ENCODE results near the gene MAML3.

Gene MAML3

GRCh38 chr4:140046543-140046942 lies 107.4 kb downstream of the MAML3 start:
- no peak for DNase-seq (ENCODE audit: low read depth in 2 of 2)

GRCh38 chr4:140046016-140046415 lies 108.0 kb downstream of the MAML3 start:
- no peak for DNase-seq (ENCODE audit: low read depth in 2 of 2)

- DNase-seq (ENCODE audit: low read depth in 2 of 2), result no peak
These were observed 109.6 kb downstream of the MAML3 start for GRCh38 chr4:140044337-140044902.

GRCh38 chr4:140042634-140043033 lies 111.3 kb downstream of the MAML3 start:
- no peak for DNase-seq (ENCODE audit: low read depth in 2 of 2)

DNA sequence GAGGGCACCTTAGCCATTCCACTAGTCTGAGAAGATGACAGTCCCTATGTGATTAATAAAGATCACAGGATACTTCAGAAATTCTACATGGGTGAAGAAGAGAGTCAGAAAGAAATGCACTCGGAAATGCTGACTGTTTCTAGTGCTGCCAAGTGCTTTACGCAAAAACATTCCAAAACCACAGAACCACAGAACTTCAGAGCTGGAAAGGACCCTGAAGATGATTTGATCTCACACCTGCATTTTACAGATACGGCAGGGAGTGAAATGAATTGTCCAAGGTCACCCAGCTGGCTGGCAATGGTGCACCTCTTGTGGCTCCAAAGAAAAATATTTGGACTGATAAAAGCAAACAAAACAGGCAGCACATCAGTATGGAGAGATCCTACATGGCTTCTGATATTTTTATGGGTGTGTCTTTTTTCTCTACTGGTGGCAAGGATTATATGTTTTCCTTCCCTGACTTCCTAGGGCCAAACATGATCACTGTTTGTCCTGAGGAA lies 115.9 kb downstream of the MAML3 start:
- DNase-seq (ENCODE audit: low read depth in 2 of 2), result no peak

DNA sequence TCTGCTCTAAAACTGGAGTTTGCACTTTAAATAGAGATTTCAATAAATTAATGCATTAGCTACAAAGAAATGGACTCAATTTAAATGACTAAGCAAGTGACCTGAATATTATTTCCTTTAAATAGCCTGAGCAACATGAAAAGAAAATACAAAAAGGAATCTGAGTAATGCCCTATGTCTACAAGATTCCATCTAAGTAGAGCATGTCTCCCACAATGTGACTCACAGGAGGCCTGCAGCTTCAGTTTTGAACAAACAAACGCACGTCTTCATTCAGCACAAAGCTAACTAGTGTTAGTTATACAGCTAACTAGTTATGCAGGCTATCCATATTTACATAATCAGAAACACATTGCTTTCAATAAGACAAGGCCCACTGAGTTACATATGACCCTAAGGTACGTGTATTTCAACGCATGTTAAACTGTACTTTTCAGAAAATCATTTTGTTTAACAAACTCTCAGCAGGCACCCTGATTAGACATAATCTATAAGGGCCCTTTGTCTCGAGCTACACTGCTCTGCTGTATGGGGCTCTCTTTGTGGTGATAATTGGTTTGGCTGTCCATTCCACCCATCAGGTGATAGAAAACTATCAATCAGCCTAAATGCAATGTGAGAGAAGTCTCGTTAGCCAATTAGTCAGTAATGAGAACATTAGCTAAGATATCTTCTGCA lies 116.5 kb downstream of the MAML3 start:
- no peak for DNase-seq (ENCODE audit: low read depth in 2 of 2)

GRCh38 chr4:140031706-140032105 lies 122.3 kb downstream of the MAML3 start:
- DNase-seq (ENCODE audit: low read depth in 2 of 2), result no peak

DNA sequence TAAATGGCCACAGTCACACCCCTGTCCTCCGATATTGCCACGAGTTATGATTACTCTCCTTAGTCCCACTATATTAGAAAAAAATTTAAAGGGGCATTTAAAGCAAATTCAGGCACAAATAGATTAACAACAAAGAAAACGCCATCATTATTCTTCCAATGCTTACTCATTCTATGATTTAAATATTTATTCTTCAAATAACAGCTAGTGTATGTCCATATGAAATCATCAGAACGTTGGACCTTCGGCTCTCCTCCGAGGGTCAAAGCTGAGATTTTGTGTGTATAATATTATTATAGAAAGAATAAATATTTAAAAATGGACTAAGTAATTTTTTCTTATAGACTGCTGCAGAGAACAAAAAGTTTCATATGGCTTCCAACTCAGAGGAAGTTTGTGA lies 122.9 kb downstream of the MAML3 start:
- no peak for DNase-seq (ENCODE audit: low read depth in 2 of 2)

DNA sequence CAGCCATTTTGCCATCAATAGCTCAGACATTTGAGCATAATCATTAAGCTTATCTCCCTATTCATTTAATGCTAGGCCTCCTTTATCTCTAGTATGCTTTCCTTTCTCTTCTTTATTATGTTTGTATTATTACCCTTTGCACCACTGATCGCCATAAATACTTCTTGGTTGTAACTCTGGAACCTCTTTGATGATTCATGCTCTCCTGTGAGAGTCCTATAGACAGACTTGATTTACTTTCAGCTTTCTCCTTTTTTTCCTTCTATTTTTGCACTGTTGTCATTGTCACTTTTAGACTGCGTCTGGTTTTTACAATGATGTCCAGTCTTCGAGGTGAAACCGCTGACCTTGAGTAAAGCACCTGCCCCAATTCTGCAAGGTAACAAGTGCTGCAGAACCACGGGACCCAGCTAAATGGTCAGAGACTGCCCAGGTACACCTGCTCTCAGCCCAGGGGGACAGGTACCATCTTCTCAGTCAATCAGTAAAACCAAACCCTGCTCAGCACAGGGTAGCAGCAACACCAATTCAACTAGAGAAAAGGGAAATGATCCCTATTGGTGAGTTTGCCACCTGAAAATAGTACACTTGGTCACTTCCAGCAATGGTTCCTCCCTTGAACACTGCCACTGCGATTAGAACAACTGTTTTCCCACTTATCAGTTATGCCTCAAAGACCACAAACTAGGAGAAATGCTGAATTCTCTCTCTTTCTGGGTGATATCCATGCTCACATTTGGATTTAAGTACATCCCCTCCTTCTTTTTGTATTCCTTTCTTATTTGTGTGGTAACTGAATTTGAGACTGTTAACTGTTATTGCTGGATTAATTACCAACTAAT lies 125.1 kb downstream of the MAML3 start:
- no peak for DNase-seq (ENCODE audit: low read depth in 2 of 2)

DNA sequence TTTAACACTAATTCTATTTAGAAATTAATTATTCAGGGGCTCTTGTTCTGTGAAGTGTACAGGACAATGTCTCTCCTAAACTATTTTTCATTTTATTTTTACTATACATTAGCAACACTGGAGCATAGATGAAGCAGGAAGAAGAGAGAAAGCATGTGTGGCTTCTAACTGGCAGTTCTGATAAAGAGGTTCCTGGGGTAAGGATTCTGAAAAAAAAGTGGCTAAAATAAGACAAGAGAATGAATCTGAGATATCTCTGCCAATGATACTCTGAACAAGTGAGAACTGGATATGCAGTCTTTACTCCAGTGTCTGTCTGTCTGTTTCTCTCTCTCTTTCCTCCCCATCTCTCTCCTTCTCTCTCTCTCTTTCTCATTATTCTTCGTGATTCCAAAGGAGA lies 125.9 kb downstream of the MAML3 start:
- DNase-seq (ENCODE audit: low read depth in 2 of 2), result no peak

- no peak for DNase-seq (ENCODE audit: low read depth in 2 of 2)
These were observed 126.9 kb downstream of the MAML3 start for GRCh38 chr4:140027101-140027500.

GRCh38 chr4:140025470-140025869 lies 128.5 kb downstream of the MAML3 start:
- DNase-seq (ENCODE audit: low read depth in 2 of 2), result no peak

DNA sequence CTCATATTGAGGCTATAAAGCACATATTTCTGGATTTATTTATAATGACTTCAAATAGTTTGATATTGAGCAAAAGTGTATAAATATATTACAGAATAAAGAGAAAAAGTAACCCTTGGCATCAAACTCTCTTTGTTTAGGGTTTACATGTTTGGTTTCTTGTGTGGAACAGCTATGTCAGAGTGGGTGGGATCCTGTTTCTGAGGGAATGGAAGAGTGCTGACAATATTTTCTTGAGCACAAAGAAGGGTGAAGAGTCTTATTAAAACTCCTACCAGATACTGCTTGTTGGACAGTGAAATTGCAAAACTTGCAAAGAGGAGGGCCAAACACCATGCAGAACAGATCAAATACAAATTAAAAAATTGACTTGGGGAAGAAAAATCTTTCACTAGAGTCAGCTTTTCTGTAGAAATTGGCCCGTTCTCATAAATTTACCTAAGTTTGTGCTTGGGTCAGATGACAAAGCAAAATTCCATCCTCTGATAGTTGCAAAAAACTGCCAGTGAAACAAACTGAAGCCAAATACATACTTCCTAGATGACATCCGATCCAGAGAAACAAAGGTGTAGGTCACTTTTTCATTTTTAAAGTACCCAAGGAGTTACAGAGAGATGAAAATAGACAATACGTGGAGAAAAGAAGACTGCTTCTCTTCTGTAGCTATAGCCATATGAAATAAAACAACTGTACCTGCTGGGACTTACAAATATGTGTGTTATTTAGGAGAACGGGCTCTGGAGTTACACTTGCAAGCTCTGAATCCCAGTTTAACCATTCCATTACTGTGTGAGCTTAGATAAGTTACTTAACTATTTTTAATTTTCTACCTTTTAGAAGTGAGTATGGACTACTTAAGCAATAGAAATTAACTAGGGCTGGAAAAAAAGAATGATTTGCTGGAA lies 133.3 kb downstream of the MAML3 start:
- no peak for DNase-seq (ENCODE audit: low read depth in 2 of 2)

GRCh38 chr4:140019619-140020347 lies 134.2 kb downstream of the MAML3 start:
- DNase-seq (ENCODE audit: low read depth in 2 of 2), result no peak

GRCh38 chr4:140018931-140019618 lies 134.9 kb downstream of the MAML3 start:
- no peak for DNase-seq (ENCODE audit: low read depth in 2 of 2)

DNA sequence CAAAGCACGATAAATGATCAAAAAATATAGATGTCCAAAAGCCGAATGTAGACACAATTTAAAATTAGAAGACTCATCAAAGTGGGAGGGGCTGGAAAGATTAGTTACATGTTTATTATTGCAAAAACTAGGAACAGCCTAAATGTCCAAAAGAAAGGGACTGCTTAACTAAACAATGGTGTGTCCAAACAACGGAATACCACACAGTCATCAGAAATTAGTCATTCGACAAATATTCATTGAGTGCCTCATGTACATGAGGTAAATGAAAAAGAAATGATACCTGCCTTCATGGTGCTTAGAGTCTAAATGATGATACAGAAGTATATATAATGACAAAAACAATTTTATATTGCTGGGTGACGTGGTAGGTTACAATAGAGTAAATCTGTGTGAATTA lies 139.7 kb downstream of the MAML3 start:
- DNase-seq (ENCODE audit: low read depth in 2 of 2), result no peak

- peak; percentile 4 to 31 for DNase-seq (ENCODE audit: low read depth in 2 of 2)
These were observed 141.1 kb downstream of the MAML3 start for GRCh38 chr4:140012688-140013486.

DNA sequence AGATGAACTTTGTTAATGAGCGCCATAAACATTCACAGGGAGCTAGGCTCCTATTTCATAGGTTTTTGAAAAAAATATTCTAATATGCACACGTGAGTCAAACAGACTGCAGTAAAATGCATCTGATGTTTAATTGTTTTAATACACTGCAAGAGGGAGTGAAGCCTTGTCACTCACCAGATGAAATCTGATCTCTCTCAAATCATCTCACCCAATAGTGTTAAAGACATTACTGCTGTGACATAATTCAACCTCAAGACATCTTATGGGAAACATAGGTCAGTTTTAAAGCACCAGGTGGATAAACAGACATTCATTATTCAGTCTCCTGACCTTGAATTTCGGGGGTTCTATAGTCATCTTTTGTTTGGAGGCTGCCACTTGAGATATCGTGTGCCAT lies 148.3 kb downstream of the MAML3 start:
- DNase-seq (ENCODE audit: low read depth in 2 of 2), result no peak

- DNase-seq (ENCODE audit: low read depth in 2 of 2), result no peak
These were observed 148.9 kb downstream of the MAML3 start for GRCh38 chr4:140004922-140005627.

Data from stimulated activated CD4-positive, alpha-beta T cell treated with anti-CD3 and anti-CD28 coated beads, Interleukin-15, amount 100 ng/mL, for 48 hours (primary cell).